ENCODE results near the gene RTKN2.
"Not testable (repeated sequence)": the region's sequence is repeated elsewhere in the genome, so short reads cannot be mapped to it uniquely, and the experiment has no call there.

Gene RTKN2, protein sequence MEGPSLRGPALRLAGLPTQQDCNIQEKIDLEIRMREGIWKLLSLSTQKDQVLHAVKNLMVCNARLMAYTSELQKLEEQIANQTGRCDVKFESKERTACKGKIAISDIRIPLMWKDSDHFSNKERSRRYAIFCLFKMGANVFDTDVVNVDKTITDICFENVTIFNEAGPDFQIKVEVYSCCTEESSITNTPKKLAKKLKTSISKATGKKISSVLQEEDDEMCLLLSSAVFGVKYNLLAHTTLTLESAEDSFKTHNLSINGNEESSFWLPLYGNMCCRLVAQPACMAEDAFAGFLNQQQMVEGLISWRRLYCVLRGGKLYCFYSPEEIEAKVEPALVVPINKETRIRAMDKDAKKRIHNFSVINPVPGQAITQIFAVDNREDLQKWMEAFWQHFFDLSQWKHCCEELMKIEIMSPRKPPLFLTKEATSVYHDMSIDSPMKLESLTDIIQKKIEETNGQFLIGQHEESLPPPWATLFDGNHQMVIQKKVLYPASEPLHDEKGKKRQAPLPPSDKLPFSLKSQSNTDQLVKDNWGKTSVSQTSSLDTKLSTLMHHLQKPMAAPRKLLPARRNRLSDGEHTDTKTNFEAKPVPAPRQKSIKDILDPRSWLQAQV

DNA sequence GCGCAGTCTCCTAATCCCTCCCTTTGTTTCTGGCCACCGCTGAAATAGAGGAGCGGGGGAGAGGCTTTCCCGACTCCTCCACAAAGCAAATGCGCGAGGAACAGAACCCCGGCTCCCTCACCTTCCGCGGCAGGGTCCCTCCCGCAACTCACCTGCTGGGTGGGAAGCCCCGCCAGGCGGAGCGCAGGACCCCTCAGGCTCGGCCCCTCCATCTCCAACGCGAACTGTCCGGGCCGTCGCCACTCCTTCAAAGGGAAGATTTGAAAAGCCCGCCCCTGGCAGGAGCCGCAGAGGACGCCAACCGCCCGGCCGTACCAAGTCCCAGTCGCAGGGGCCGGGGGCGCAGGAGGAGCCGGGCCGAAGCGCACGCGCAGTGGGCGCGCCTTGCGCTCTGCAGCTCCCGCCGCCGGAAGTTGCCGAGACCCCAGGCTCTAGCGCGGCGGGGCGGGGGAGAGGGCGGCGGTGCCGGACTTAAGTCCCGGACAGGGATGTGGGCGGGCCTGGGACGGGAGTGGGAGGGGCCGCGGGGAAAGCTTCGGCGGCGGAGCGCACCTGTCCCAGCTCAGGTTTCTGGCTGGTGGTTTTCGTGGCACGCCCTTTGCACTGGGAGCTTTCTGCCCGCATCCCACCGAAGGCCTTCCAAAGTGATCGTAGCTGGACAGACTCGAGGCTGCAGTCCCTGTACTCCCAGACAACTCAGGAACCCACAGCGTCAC is at the start of gene RTKN2:
Gene RTKN2 (minus strand): TSS at position 446 of the 716 bp plus-strand sequence. CDS start 234 bp downstream, at position 212.
- in situ Hi-C loops (cut with MboI; ENCODE audit: low sequenced_read_pairs), result no loop called here

DNA sequence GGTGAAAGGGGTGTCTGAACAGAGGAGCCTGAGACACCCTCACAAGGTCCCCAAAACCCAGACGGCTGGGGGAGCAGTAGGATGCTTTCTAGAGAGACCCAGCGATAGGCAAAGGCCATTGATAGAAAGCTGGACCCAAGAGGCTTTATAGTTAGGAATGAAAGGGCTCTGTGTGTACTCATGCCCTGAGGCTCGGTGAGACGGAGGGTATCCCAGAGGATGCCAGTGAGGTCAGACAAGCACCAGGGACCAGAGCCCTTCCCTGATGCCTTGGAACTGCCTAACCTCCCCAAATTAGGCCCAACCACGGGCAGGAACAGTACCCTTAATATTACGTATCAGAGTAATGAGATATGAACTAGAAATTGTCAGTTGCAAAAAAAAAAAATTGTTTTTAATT is 48.6 kb upstream of the RTKN2 start:
- in situ Hi-C loops (cut with MboI; ENCODE audit: low sequenced_read_pairs), result no loop called here

DNA sequence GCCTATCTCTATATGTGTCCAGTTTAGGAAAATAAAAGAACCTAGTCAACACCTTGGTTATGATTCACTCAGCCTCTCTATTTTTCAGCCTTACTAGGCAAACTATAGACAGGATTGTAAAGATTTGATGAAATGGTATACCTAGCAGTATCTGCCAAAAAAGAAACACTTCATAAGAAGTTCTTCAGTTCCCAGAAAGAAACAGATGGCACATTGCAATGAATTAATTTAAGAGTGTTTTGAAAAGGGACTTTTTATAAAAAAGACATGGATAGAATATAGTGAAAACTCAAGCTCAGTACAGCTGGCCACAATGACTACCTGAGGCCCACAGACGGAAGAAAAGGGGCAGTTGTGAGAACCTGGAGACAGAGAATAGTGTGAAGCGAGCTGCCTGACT is 40.6 kb upstream of the RTKN2 start:
- in situ Hi-C loops (cut with MboI; ENCODE audit: low sequenced_read_pairs), result no loop called here

DNA sequence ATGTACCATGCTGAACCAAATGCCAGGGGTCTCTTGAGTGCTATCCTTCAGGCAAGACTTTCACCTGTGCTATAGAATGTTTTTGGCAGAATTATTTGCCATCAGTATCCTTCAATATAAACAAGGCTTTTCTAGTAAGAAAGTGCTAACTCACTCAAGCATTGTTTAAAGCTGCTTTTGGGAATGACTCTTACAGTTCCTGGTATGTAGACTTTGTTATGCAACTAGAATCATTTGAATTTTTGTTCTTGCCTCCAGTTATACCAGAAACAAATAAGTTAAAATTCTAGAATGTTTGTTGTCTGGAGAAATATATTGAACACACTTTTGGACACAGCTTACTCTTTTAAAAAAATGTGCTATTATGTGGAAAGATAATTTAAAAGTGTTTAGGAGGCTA is 39.5 kb upstream of the RTKN2 start:
- in situ Hi-C loops (cut with MboI; ENCODE audit: low sequenced_read_pairs), result no loop called here

DNA sequence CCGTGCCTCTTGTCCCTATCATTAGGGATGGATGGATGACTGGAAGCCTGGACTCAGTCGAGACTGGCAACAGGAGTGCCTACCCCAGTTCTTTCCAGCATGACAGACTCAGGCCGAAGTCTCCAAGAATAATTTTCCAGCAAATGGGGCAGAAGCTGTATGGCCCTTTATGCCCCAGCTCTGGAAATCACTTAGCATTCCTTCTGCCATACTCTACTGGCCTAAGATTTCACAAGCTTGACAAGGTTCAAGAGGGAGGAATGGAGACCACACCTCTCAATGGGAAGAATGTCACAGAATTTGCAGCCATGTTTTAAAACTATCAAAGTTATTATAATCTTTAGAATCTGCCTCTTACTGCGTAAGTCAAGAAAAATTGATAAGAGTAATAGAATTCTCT is 39.0 kb upstream of the RTKN2 start:
- in situ Hi-C loops (cut with MboI; ENCODE audit: low sequenced_read_pairs), result no loop called here

DNA sequence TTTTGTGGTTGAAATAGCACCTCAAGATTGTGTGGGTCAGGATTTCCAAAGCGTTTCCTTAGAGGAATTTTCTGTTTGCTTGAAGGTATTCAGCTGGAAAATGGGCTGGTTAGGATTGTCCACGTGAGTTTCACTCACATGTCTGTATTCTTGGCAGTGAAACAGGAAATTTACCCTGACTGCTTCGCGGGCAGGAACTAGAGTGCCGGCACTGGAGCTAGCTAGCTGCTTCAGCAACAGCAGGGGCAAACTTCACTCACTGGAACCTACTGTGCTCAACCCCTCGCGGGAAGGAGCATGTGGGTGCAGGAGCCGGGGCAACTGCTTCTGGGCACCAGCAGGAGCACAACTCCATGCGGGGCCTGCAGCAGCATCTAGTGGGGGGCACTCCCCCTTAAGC is 38.0 kb upstream of the RTKN2 start:
- in situ Hi-C loops (cut with MboI; ENCODE audit: low sequenced_read_pairs), result no loop called here

DNA sequence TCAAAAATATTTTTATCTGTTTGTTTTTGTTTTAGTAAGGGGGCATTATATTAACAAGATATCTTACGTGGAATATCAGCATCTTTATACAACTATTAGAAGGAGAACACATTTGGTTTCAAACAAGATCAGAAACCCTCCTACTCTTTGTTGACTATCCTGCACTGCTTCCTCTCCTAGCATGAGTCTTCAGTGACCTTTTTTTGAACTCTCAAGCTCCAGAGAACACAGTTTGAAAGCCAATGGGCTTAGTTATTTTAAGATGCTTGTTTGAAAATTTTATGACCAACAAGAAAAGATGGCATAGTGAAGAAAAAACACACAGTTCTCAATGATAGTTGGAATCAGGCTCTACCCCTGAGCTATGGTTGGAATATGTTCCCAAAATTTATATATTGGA is 37.2 kb upstream of the RTKN2 start:
- in situ Hi-C loops (cut with MboI; ENCODE audit: low sequenced_read_pairs), result no loop called here

DNA sequence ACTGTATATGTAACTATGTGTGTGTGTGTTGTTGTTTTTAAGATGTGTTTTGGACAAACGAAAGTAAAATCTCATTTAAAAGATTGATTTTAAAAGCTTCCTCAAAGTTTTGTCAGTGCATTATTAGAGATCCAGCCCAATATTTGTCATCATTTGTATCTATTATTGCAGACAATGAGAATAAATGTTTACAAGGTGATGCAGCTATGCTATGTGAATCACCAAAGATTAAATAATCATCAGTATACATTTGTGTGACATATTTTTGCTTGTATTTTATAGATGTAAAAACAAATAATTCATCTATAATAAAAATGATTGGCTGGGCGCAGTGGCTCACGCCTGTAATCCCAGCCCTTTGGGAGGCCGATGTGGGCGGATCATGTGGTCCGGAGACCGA is 35.3 kb upstream of the RTKN2 start:
- in situ Hi-C loops (cut with MboI; ENCODE audit: low sequenced_read_pairs), result no loop called here

DNA sequence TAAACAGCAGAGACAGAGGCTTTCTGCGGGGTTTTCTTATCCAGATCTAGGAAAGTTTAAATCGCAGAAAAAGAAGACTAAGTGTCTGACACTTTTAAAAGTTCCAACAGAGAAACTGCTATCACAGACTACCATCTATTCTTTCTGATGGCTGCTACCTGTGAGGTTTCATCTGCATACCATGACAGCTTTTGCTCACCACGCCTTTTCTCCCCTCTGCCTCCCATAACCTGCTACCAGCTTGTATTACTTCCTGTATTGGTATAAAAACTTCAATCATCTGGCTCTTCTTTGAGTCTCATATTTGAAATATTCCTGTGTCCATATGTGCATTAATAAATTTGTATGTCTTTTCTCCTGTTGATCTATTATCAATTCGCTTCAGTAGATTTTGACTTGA is 34.1 kb upstream of the RTKN2 start:
- in situ Hi-C loops (cut with MboI; ENCODE audit: low sequenced_read_pairs), result no loop called here

DNA sequence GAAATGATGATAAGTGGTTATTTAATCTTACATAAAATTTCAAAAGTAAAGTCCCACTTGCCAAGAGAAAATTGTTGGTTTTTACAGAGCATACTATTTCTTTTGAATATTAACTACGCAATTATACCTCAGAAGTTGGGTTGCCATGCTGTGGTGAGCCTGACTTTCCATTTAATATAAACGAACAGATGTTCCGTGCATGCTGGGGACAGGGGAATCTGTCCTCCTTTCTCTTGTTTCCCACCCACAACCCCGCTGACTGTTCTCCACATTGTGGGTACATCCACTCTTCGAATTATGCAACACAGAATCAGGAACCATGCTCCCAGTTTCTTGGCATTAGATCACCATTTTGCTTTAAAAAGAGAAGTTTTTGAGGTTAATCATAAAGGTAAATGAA is 29.2 kb upstream of the RTKN2 start:
- in situ Hi-C loops (cut with MboI; ENCODE audit: low sequenced_read_pairs), result no loop called here

DNA sequence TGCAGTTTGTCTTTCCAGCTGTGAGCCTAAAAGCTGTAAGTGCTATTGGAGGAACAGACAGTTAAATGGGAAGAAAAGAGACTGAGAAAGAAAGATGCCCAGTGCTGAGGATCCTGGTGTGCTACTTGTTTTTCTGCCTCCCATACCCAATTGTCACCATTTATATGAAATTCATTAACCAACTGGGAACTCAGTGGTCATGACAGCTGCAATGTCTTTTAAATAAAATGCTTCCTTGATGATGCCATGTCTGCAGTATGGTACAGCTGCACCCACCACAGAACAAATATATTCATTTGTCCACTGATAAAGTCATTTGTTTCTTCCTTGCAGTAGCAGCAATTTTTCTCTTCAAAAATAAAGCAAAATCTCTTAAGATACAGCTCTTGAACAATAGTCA is 15.6 kb upstream of the RTKN2 start:
- in situ Hi-C loops (cut with MboI; ENCODE audit: low sequenced_read_pairs), result no loop called here

DNA sequence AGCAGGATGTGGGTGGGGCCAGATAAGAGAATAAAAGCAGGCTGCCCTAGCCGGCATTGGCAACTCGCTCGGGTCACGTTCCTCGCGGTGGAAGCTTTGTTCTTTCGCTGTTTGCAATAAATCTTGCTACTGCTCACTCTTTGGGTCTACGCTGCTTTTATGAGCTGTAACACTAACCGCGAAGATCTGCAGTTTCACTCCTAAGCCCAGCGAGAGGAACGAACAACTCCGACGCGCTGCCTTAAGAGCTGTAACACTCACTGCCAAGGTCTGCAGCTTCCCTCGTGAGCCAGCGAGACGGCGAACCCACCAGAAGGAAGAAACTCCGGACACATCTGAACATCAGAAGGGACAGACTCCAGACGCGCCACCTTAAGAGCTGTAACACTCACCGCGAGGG is 12.7 kb upstream of the RTKN2 start:
- in situ Hi-C loops (cut with MboI; ENCODE audit: low sequenced_read_pairs), result not testable (repeated sequence)

DNA sequence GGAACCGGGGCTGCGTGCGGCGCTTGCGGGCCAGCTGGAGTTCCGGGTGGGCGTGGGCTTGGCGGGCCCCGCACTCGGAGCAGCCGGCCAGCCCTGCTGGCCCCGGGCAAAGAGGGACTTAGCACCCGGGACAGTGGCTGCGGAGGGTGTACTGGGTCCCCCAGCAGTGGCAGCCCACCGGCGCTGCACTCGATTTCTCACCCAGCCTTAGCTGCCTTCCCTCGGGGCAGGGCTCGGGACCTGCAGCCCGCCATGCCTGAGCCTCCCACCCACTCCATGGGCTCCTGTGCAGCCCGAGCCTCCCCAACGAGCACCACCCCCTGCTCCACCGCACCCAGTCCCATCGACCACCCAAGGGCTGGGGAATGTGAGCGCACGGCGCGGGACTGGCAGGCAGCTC is 11.7 kb upstream of the RTKN2 start:
- in situ Hi-C loops (cut with MboI; ENCODE audit: low sequenced_read_pairs), result not testable (repeated sequence)

DNA sequence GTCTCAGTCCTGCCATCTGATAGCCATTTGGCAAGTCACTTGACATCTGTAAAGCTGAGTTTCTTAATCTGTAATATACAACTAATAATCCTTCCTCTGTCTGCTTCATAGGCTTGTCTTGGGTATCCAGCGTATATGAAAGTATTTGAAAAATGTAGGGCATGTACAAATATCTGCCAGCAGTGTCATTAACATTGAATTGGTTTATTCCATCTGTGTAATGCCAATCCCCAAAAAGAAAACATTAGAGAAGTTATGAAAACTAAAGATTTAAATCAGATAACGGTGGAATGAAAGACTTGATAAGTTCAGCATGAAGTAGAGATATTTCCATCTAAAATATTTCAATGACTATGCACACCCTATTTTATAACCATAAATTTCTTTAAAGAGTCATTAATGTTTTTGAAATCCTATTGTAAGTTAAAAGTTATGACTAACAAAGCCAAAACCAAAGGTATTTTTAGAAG is 9.8 kb upstream of the RTKN2 start:
- in situ Hi-C loops (cut with MboI; ENCODE audit: low sequenced_read_pairs), result no loop called here

DNA sequence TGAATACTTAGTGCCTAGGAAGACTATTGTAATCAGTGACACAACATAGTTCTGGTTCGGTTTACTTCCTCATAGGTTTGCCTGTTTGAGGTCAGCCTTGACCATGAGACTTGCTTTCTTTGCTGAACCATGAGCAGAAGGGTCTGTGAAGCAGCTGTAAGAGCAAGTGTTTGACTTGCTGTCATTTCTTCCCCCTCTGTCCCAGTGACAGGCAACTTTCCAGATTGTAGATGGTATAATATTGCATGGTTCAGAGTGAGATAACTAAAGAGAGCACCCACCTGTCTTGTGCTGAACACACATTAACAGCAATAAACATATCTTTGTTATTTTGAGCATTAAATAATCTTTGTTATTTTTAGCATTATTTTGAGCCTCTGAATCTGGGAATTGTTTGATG is 9.3 kb upstream of the RTKN2 start:
- in situ Hi-C loops (cut with MboI; ENCODE audit: low sequenced_read_pairs), result no loop called here

DNA sequence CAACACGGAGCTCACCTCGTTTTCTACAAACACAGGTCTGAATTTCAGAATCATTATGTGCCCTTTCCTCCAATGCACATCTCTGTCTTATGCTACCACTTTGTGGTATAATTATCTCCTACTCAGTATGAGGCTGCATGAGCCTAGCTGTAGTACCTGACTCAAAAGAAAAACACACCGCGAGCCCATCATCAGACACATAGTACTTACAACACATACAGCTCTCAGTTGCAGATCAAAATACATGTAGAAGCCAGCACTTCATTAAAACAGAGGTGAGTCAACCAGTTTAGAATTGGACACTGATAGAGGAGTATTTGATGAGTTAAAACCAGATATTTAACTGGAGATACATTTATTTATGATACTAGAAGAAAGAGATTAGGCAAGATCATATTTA is 1.4 kb upstream of the RTKN2 start:
- in situ Hi-C loops (cut with MboI; ENCODE audit: low sequenced_read_pairs), result no loop called here

DNA sequence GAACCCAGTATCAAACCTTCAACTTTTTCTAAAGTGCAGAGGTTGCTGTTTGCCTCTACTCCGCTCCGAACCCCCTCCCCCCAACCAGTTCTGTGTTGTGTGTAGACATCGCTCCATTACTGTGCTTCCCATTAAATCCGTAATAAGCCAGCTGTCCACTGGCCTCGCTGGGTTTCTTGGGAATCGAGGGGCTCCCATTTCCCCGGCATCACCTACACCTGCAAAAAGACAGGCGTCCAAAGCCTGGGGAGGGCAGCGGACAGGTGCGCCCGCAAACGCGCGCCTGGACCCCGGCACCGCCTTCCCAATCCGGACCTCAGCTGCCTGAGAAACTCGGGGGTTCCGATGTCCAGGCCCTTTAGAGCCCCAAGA is 631 bp downstream of the RTKN2 start:
- in situ Hi-C loops (cut with MboI; ENCODE audit: low sequenced_read_pairs), result no loop called here

DNA sequence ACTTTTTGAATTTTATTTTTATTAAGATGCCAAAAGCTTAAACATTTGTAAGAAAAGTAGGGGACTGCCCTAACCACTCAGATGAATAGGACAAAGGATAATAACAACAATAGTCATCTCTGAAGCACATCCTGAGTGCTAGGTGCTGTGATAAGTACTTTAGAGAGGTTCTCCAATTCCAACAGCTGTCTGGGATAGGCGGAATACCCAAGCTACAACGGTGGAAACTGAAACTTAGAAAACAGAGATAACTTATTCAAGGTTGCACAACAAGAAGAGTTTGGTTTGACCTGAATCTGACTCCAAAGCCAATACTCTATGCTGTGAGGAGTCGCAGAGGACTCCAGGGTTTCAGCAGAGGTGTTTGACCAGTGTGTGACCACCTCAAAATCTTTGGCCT is 2.0 kb downstream of the RTKN2 start:
- in situ Hi-C loops (cut with MboI; ENCODE audit: low sequenced_read_pairs), result no loop called here

DNA sequence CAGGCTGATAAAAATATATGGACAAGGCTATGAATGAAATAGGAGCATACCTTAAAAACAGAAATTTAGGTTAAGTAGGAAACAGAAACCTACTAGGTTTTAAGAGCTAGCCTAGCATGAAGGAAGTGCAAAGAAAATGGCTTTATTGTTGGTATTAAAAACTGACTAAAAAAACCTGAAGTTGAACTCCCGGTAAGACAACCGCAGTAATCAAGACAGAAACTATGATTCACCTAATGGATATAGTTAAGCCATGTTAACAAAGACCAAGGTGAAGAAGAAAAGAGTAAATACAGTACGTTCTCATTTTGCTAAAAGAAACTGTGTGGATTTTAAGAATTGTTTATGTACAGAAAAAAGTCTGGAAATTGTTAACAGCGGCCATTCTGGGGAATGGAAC is 2.5 kb downstream of the RTKN2 start:
- in situ Hi-C loops (cut with MboI; ENCODE audit: low sequenced_read_pairs), result no loop called here

DNA sequence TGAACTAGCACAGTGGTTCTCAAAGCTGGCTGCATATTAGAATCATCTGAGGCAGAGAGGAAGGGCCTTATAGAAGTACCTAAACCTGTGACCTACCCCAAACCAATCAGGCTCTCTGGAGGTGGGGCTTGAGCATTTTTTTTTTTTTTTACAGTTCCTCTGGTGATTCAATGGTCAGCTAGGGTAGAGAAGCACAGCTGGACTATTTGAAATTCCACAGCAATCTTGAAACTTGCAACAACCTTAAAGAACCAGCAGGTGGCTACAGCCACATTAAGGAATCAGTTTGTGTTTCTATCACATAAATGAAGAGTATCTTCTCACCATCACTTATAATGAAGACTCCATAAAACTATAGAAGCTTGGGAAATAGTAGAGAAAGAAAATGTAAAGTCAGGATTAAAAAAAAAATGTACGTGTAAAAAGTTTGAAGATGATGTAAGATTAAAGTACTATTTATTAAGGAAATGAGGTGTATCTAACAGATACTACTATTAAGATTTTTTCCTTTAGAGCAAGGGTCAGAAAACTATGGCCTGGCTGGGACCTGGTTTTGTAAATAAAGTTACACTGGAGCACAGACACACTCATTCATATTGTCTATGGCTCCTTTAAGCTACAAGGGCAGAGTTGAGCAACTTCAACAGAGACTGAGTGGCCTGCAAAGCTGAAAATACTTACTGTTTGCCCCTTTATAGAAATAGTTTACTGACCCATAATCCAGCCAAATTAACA is 3.8 kb downstream of the RTKN2 start:
- in situ Hi-C loops (cut with MboI; ENCODE audit: low sequenced_read_pairs), result no loop called here

DNA sequence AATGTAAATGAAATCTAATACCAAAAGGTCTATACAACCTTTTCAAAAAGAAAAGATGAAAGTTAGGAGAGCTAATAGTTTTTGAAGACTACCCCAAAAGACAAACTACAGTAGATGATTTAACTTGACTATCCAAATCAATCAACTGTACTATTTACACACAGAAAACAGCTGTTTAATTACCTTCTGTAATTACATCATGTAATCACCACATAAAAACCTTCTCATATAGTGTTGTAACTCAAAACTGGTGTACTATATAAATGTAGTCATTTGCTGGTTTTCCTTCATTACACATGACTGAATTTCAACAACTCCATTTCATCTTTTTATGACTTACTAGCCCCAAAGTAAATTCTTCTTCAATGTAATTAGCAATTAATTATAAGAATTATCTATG is 4.5 kb downstream of the RTKN2 start:
- in situ Hi-C loops (cut with MboI; ENCODE audit: low sequenced_read_pairs), result no loop called here
